GM21447 (cell line): ENCODE measurements around the gene RNASE7.
"Not testable (repeated sequence)": the region's sequence is repeated elsewhere in the genome, so short reads cannot be mapped to it uniquely, and the experiment has no call there.

ENCODE experiments used
- ATAC-seq: cut with Tn5 transposase; IDR thresholded peaks from one replicate; pipeline ENCODE4 v1.9.1; 2021; ENCODE audit not compliant: unreplicated experiment

RNASE7 gene, protein sequence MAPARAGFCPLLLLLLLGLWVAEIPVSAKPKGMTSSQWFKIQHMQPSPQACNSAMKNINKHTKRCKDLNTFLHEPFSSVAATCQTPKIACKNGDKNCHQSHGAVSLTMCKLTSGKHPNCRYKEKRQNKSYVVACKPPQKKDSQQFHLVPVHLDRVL

DNA sequence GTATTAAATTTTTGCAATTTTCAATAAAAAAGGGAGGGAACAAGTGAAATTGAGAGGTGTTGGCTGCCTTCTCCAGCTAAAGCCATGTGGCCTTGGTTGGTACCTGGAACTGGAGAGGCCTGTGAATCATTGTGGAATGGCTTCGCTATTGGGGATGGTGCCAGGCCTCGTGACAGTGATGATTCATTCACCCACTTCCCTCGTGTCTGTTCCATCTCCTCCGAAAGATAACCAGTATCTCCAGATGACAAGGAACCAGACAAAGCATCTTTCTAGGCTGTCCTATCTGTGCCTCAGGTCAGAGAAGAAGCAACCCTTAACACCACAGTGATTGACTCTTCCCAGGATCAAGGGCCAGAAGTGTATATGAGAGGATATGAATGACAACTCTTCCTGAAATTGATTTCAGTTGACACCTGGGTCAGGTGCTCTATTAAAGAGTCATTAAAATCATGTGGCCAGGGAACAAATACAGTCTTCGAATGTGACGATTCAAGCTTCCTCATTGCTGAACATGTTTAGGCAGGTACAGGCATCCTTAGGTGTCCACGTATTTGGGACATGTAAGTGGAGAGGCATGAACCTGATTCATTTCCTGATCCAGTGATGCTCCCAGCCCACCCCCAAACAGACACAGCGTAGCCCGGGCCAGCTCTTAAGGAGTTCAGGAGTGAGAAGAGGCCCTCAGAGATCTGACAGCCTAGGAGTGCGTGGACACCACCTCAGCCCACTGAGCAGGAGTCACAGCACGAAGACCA, at the start of gene RNASE7:
Gene RNASE7, plus strand, starts transcription at position 687 of the 758 bp plus-strand sequence. CDS start 631 bp downstream, outside the sequence.
- no peak for ATAC-seq

- ATAC-seq = no peak
These were observed 45.6 kb upstream of the RNASE7 start for GRCh38 chr14:20996521-20996920.

- ATAC-seq = no peak
These were observed 45.0 kb upstream of the RNASE7 start for GRCh38 chr14:20997115-20997514.

GRCh38 chr14:20997564-20997963, 44.6 kb upstream of the RNASE7 start:
- ATAC-seq = no peak

DNA sequence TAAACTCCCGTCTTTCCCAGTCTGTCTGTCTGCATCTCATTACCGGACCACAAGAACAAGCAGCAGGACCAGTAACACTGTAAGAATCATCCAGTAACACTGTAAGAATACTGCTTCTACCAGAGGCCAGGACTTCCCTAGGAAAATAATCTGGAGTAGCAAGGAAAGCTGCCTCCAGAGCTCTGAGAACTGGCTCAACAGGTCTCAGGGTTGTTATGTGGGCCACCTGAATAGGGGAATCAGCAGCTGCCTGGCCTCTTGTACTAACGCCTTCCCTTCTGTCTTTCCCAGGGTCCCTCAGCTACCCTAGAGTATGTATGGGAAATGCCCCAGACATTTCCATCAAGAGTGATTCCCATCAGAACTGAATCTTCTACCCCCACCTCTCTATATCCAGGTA, 44.0 kb upstream of the RNASE7 start:
- ATAC-seq = no peak

DNA sequence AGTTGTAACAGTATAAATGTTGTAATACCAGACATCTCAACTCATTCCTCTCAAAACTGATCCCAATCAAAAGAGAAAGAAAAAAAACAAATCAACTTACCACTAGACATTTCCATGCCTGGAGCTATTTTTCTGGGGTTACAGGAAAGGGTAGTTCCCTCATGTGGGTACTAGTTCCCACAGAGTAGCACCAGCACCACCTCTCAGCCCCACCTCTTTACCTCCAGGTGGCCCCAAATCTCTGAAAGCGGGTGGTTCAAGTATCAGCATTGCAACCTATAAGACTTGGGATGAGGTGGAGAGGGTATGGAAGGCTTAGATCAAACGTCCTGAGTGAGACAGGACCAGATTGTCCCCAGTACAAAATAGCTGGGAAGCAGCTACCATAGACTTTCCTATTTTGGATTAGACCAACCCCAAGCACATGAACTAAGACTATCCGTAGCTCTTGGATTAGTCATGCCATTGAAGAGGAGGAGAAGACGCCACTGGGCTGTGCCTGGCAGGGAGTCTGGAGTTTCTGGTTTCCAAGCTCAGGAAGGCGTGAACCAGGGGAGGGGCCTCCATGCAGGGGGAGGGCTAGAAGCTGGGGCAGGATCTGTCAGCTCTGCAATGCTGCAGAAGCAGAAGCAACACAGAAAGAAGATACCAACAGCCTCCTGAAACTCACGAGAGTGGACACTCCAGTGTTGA, 43.3 kb upstream of the RNASE7 start, which contains the start of gene SLC39A2:
Gene SLC39A2, plus strand, starts transcription at position 620 of the 693 bp plus-strand sequence. CDS start 154 bp downstream, outside the sequence.
- ATAC-seq = no peak

DNA sequence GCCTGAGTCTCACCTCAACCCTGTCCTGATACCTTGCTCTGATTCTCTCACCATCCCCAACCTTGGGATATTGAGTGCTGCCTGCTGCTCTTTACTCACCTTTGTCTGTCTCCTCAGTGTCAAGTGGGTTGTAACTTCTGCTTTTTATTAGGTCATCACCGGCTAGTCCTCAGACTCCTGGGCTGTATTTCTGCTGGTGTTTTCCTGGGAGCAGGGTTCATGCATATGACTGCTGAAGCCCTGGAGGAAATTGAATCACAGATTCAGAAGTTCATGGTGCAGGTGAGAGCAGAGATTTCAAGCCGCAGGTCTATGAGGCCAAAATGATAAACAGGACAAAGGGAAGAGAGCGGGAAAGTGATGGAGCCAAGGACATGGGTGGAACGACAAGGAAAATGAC, 42.6 kb upstream of the RNASE7 start:
- no peak for ATAC-seq

- no peak for ATAC-seq
These were observed 40.9 kb upstream of the RNASE7 start for GRCh38 chr14:21001218-21001617.

GRCh38 chr14:21003788-21004346, 38.3 kb upstream of the RNASE7 start:
- ATAC-seq = no peak

DNA sequence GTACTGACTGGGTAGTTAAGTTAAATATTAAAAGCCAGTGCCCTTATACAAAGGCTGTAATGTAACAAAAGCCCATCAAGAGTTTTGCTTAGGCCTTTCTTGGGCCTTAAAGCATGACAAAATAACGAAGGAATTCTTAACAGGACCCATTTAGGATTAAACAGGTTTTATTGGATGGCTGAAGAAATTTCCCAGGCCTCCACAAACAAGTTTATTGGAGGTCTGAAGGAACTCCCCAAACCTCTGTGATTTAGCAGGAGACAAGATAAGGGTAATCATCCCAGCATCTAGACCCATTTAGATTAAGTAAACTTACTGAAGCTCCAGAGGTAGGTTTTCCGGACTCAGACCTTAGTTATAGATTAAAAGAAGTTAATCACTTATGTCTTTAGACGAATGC, 32.4 kb upstream of the RNASE7 start:
- ATAC-seq = not testable (repeated sequence)

DNA sequence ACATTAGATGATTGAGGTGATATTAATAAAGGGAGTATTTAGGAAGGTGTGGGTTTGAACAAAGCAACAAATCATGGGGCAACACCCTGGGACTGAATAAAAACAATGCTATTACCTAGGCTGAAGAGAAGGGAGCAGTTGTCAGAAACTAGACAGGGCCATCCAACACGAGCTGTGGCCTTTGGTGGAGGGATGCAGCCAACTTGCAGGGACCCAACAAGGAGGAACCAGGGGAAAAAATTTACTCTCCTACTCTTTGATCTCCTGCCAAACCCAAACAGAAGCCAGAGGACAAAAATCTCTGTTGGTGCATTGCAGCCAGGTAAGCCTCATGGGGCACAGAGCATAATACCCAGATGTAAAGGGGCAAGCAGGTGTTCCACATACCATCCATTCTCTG, 31.0 kb upstream of the RNASE7 start:
- no peak for ATAC-seq

- ATAC-seq = no peak
These were observed 27.4 kb upstream of the RNASE7 start for GRCh38 chr14:21014761-21015190.

DNA sequence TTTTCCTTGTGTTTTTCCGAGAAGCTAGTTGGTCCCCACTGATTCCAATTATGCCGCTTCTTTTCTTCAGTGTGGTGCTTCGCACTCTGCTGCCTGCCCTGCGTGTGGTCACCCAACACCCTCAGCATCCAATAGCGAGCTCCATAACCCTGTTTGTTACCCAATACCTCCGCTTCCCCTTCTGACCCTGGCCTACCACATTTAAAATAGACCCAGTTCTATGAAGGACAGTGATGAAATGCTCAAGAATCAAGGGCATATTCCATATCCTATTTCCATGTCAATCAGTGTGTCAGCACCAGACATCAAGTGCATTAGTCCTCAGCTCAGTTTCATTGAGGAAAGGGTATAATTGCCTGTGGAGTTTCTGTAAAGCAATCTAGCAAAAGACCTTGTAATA, 26.9 kb upstream of the RNASE7 start:
- no peak for ATAC-seq

DNA sequence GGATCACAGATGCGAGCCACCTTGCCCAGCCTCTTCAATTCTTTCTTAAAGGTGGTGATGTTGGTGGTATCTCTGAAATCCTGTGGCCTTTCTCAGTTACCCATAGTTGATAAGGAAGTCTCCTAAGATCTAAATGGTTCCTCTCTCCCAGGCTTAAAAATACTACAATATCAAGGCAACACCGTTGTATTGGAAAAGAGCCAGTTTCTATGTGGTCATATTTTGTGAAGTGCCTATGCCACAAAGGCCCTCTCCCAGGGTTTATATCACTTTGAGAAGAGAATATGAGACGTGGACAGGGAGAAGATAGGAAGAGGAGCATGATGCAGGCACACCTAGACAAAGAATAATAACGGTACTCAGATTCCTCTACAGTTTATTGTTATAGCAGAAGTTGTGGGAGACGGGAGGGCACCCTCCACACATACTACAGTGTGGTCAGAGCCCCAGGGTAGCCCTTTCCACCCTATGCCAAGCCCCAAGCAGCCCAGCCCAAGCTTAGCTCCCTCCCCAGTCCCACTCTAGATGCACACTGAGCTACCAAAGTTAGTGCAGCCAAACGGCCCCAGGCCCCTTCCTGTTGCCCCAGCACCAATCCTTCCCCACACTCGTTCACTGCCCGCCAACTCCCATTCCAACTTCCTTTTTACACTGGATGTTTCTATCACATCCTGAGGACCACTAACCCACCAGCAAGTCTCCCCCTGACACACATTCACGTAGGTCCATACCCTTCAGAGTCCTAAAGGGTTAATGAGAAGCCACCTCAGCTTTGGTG, 25.6 kb upstream of the RNASE7 start:
- no peak for ATAC-seq

GRCh38 chr14:21017528-21018245, 24.5 kb upstream of the RNASE7 start:
- ATAC-seq = no peak

DNA sequence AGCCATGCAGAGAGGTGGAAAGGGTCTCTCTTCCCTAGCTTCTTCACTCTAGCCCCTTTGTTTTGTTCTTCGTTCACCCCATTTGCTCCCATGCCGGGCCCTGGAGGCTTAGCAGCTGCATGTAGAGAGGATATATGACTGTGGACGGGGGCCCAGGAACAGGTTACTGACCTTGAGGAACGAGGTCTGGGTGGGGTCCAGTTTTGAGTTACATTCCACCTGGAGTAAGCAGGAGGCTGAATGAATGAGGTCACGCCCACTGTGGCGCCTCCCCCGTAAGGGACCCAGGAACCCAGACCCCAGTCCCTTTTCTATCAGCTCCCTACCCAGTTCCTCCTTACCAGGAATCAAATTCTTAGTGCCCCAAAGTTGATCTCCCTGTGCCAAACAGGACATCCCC, 23.9 kb upstream of the RNASE7 start:
- no peak for ATAC-seq

- ATAC-seq = no peak
These were observed 23.4 kb upstream of the RNASE7 start for GRCh38 chr14:21018781-21019180.

GRCh38 chr14:21019366-21019765, 22.8 kb upstream of the RNASE7 start:
- no peak for ATAC-seq

GRCh38 chr14:21020977-21021545, 21.1 kb upstream of the RNASE7 start:
- ATAC-seq = no peak

- ATAC-seq = no peak
These were observed 19.5 kb upstream of the RNASE7 start for GRCh38 chr14:21022686-21023085.
